NCI-H446 treated with DMSO at 0.1 percent for 48 hours (cell line): ENCODE data around the gene GET3.
A peak's percentile ranks its signal among the peaks of the same experiment; 100 is the strongest.
"Not testable (repeated sequence)": the region's sequence is repeated elsewhere in the genome, so short reads cannot be mapped to it uniquely, and the experiment has no call there.

Source experiments
- DNase-seq: peaks from one replicate; lab custom pipeline; 2025; lab: John Stamatoyannopoulos, UW

The GET3 gene

GRCh38 chr19:12736995-12737834 lies at the start of gene GET3:
GET3 (plus strand) TSS chr19:12737497; CDS start chr19:12737506, 9 bp downstream.
- DNase-seq: peak; percentile 100

GRCh38 chr19:12689012-12689411 lies 48.3 kb upstream of the GET3 start:
- DNase-seq: no peak

- no peak for DNase-seq
Observed at GRCh38 chr19:12689581-12690216, 47.6 kb upstream of the GET3 start.

GRCh38 chr19:12692960-12693359 lies 44.3 kb upstream of the GET3 start:
- DNase-seq: no peak

- DNase-seq: no peak
Observed at GRCh38 chr19:12694641-12695040, 42.7 kb upstream of the GET3 start.

- no peak for DNase-seq
Observed at GRCh38 chr19:12695096-12695495, 42.2 kb upstream of the GET3 start.

GRCh38 chr19:12695514-12695913 lies 41.8 kb upstream of the GET3 start:
- DNase-seq: no peak

GRCh38 chr19:12695997-12696365 lies 41.3 kb upstream of the GET3 start:
- DNase-seq: no peak

- DNase-seq: peak; percentile 84
Observed at GRCh38 chr19:12696366-12697335, 40.6 kb upstream of the GET3 start, which contains the start of gene FBXW9. FBXW9 (minus strand) TSS chr19:12696631; CDS start chr19:12696581, 50 bp downstream.

GRCh38 chr19:12697425-12697824 lies 39.9 kb upstream of the GET3 start:
- not testable (repeated sequence) for DNase-seq

GRCh38 chr19:12698138-12698537 lies 39.2 kb upstream of the GET3 start:
- DNase-seq: no peak

- DNase-seq: no peak
Observed at GRCh38 chr19:12701596-12702282, 35.6 kb upstream of the GET3 start.

GRCh38 chr19:12703046-12703445 lies 34.3 kb upstream of the GET3 start:
- peak; percentile 24 for DNase-seq

GRCh38 chr19:12705169-12705568 lies 32.1 kb upstream of the GET3 start:
- no peak for DNase-seq

- DNase-seq: no peak
Observed at GRCh38 chr19:12705654-12706331, 31.5 kb upstream of the GET3 start.

GRCh38 chr19:12706332-12706718 lies 31.0 kb upstream of the GET3 start:
- DNase-seq: no peak

- no peak for DNase-seq
Observed at GRCh38 chr19:12708641-12709040, 28.7 kb upstream of the GET3 start.

- no peak for DNase-seq
Observed at GRCh38 chr19:12711187-12711586, 26.1 kb upstream of the GET3 start.

- DNase-seq: not testable (repeated sequence)
Observed at GRCh38 chr19:12712077-12712476, 25.2 kb upstream of the GET3 start.

- DNase-seq: not testable (repeated sequence)
Observed at GRCh38 chr19:12713304-12713703, 24.0 kb upstream of the GET3 start.

- no peak for DNase-seq
Observed at GRCh38 chr19:12715102-12715501, 22.2 kb upstream of the GET3 start.
